Mucosa of stomach (tissue), 1 donor: ENCODE measurements around the gene FANCC.

Experiments
- H3K27me3 ChIP-seq: one replicate; pipeline ENCODE4 v1.7.0; 2013; ENCODE audit warnings: mild to moderate bottlenecking, low read length; ENCODE audit not compliant: control insufficient read depth, insufficient read depth
- H3K36me3 ChIP-seq: one replicate; pipeline ENCODE4 v1.7.0; 2013; ENCODE audit warnings: low read length; ENCODE audit not compliant: control insufficient read depth, insufficient read depth
- H3K4me1 ChIP-seq: one replicate; pipeline ENCODE4 v1.7.0; 2013; ENCODE audit warnings: mild to moderate bottlenecking, low read length; ENCODE audit not compliant: control insufficient read depth, insufficient read depth
- H3K4me3 ChIP-seq: one replicate; pipeline ENCODE4 v1.7.0; 2013; ENCODE audit warnings: low read length
- H3K9ac ChIP-seq: one replicate; pipeline ENCODE4 v1.7.0; 2013; ENCODE audit warnings: mild to moderate bottlenecking, low read length, moderate library complexity
- H3K9me3 ChIP-seq: one replicate; pipeline ENCODE4 v1.7.0; 2013; ENCODE audit warnings: mild to moderate bottlenecking, low read length, moderate library complexity; ENCODE audit not compliant: control insufficient read depth
- donor health status: Pancreatic carcinoma.

Gene FANCC

DNA sequence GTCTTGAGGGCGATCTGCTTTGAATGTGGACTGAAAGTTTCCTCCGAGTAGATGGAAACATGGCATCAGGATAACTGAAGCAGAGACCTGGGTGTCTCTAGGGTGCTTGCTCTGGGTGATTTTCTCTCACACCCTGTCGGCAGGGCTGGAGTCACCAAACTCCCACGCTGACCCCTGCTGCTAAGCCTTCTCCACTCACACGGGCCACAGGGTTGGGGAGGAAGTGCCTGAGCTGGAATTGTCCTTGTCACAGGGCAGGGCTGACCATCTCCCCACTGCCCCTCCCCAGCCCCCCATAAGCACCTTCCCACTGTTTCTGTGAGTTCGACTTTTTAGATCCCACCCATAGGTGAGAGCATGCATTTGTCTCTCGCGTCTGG, 212.9 kb downstream of the FANCC start:
- Histone ChIP-seq H3K27me3 (no peaks in the 10 kb centered on the region), H3K4me1 (peaks cover 6% of the 10 kb centered on the region), H3K9ac (no peak overlapping the region), H3K9me3 (no peaks in the 10 kb centered on the region), H3K4me3 (no peak overlapping the region), H3K36me3 (no peaks in the 10 kb centered on the region)

- no peaks in the 10 kb centered on the region for H3K27me3 ChIP-seq
These were observed 213.5 kb downstream of the FANCC start for GRCh38 chr9:95103871-95104580.

DNA sequence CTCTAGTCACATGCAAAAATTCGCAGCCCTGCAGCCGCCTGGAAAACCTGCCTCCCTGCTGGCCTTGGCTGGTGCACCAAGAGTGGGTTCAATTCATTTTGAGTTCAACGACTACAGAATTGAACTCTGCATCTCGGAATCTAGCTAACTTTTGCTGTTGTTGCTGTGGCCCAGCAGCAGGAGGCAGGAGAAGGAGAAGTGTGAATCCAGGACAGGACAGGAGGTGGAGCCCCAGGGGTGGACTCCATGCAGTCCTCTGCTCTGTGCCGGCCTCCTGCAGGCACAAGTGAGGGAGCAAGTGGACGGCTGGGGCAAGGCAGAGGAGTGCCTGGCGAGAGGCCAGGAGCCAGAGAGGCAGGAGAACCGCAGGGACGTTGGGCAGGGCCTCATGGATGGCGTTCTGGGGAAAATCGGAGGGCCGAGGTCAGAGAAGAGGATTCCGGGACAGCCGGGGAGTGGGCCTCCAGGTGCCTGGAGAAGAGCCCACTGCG, 214.2 kb downstream of the FANCC start:
- H3K9ac ChIP-seq, result no peak overlapping the region

More at GRCh38 chr9:95103871-95104580, 213.5 kb downstream of the FANCC start:
- no peaks in the 10 kb centered on the region for H3K36me3 ChIP-seq
- H3K9me3 ChIP-seq, result no peaks in the 10 kb centered on the region
- no peak overlapping the region for H3K9ac ChIP-seq
- H3K4me3 ChIP-seq, result no peak overlapping the region
- H3K4me1 ChIP-seq, result peaks cover 6% of the 10 kb centered on the region

GRCh38 chr9:95102572-95102971, 214.9 kb downstream of the FANCC start:
- Histone ChIP-seq H3K9ac (no peak overlapping the region), H3K9me3 (no peaks in the 10 kb centered on the region), H3K27me3 (no peaks in the 10 kb centered on the region), H3K4me3 (no peak overlapping the region), H3K36me3 (no peaks in the 10 kb centered on the region), H3K4me1 (peaks cover 6% of the 10 kb centered on the region)

More for the DNA sequence above, 214.2 kb downstream of the FANCC start:
- Histone ChIP-seq H3K4me3 (no peak overlapping the region), H3K9me3 (no peaks in the 10 kb centered on the region), H3K36me3 (no peaks in the 10 kb centered on the region), H3K27me3 (no peaks in the 10 kb centered on the region), H3K4me1 (peaks cover 6% of the 10 kb centered on the region)

- Histone ChIP-seq H3K36me3 (no peaks in the 10 kb centered on the region), H3K9me3 (no peaks in the 10 kb centered on the region), H3K4me1 (peaks cover 6% of the 10 kb centered on the region), H3K27me3 (no peaks in the 10 kb centered on the region), H3K4me3 (no peak overlapping the region), H3K9ac (no peak overlapping the region)
These were observed 215.5 kb downstream of the FANCC start for GRCh38 chr9:95102001-95102433.

DNA sequence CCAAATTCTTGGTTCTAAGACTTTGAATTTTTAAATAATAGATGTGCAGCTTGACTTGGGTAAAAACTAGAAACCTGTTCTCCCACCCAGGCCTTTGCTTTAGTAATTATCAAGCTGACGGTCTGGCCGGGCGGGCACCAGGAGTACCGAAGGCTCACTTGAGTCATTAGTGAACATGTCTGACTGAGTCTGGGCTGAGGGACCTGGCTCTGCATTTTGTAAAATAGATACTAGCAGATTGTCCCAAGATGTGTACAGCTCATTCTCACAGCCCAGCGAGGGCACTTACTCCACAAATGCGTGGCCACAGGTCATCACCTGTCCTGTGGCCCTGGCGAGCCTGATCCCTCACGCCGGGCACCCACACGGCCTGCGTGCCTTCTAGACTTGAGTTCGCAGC, 216.2 kb downstream of the FANCC start:
- H3K27me3 ChIP-seq, result no peaks in the 10 kb centered on the region
- no peaks in the 10 kb centered on the region for H3K9me3 ChIP-seq
- no peak overlapping the region for H3K4me3 ChIP-seq
- no peaks in the 10 kb centered on the region for H3K36me3 ChIP-seq
- no peak overlapping the region for H3K9ac ChIP-seq
- peaks cover 6% of the 10 kb centered on the region for H3K4me1 ChIP-seq

DNA sequence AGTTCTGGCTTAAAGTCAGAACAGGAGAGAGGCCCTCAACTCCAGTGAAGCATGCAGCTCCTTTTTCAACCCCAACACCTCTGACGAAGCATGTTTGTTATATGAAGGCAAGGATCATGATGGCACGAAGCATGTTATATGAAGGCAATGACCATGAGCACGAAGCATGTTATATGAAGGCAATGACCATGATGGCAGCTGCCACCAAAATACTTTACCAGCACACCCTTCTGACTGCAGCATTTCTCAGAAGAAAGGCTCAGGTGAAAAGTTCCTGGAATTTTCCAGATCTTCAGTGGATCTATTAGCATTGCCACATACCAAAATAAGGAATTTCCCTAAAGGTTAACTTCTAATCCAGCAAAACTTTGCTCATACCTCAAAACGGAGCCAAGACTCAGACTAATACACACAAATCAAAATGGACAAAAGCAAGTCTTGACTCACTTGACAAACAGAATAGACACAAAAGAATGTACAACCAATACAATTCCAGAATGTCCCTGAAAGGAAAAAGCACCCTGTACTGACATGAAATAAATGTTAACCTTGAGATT, 217.4 kb downstream of the FANCC start:
- Histone ChIP-seq H3K27me3 (no peaks in the 10 kb centered on the region), H3K9me3 (no peaks in the 10 kb centered on the region), H3K9ac (no peak overlapping the region), H3K36me3 (no peaks in the 10 kb centered on the region), H3K4me3 (no peak overlapping the region), H3K4me1 (peaks cover 6% of the 10 kb centered on the region)

GRCh38 chr9:95099321-95100070, 218.0 kb downstream of the FANCC start:
- Histone ChIP-seq H3K27me3 (no peaks in the 10 kb centered on the region), H3K9ac (no peak overlapping the region), H3K36me3 (no peaks in the 10 kb centered on the region), H3K9me3 (no peaks in the 10 kb centered on the region), H3K4me1 (peaks cover 6% of the 10 kb centered on the region), H3K4me3 (no peak overlapping the region)

- Histone ChIP-seq H3K4me3 (no peak overlapping the region), H3K4me1 (peaks cover 6% of the 10 kb centered on the region), H3K9me3 (no peaks in the 10 kb centered on the region), H3K36me3 (no peaks in the 10 kb centered on the region), H3K9ac (no peak overlapping the region), H3K27me3 (no peaks in the 10 kb centered on the region)
These were observed 219.1 kb downstream of the FANCC start for GRCh38 chr9:95098391-95098921.

DNA sequence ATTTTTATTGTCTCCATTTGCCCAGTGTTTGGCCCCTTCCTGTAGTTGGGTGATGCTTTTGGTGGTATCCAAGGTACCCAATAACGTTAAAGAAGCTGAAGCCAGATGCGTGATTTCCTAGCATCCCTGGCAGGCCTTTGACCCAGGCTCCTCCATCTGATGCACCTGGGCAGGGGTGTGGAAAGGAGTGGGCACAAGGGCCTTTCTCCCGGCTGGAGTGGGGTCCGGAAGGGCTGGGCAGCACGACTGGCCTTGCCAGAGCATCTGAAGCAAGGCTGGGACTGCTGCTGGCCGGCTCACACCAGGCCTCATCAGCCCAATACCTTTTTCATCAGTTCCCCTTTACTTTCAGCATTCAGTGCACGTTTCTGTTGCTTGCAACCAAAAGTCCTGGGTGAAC, 220.2 kb downstream of the FANCC start:
- Histone ChIP-seq H3K27me3 (no peaks in the 10 kb centered on the region), H3K4me3 (no peak overlapping the region), H3K9me3 (no peaks in the 10 kb centered on the region), H3K4me1 (peaks cover 9% of the 10 kb centered on the region), H3K9ac (no peak overlapping the region), H3K36me3 (no peaks in the 10 kb centered on the region)

- Histone ChIP-seq H3K27me3 (no peaks in the 10 kb centered on the region), H3K36me3 (no peaks in the 10 kb centered on the region), H3K9ac (no peak overlapping the region), H3K4me1 (peaks cover 13% of the 10 kb centered on the region), H3K4me3 (no peak overlapping the region), H3K9me3 (no peaks in the 10 kb centered on the region)
These were observed 220.7 kb downstream of the FANCC start for GRCh38 chr9:95096807-95097206.

DNA sequence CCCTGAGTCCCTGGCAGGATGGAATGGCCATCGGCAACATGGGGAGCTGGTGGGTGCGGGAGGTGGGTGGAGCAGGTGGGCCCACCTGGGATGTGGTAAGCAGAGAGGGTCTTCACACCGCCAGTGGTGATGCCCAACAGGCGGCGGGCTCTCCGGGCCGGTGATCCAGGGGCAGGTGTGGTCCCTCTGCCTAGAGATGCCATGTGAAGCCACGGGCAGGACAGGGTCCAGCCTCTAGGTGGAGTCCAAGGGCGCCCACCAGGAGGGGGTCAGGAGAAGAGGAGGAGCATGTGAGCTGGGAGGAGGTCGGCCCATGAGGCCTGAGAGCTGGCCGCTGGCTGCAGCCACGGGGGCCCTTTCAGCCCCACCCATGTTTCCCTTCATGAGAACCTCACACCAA, 221.1 kb downstream of the FANCC start:
- Histone ChIP-seq H3K4me1 (peaks cover 18% of the 10 kb centered on the region), H3K36me3 (no peaks in the 10 kb centered on the region), H3K9me3 (no peaks in the 10 kb centered on the region), H3K4me3 (no peak overlapping the region), H3K27me3 (no peaks in the 10 kb centered on the region), H3K9ac (no peak overlapping the region)
